ENCODE data around the gene MED29. TPM values are rescaled to one million over a fixed set of nuclear protein-coding genes. Genes with fewer than 3 reads are reported as not detected.

The MED29 gene
- total and polyA plus RNA-seq, 2 of the 4 experiments (the other 2 are of a cell fraction), result 17.6 to 28.8 TPM

- in situ Hi-C loops (cut with MboI; ENCODE audit: low sequenced_read_pairs), result loop anchor here (25.0 kb wide), 1 partner anchor 399 kb away; the partner anchor contains the start of genes DYRK1B and FBL
- 0 out of 2 replicates have a peak overlapping the region, but pooled peaks have one; percentile 18 for H2BK120ac ChIP-seq (ENCODE audit: low read depth, low read length)
- peak; percentile 67 for DNase-seq
- H3K18ac ChIP-seq (ENCODE audit: low read depth, low read length), result no peak overlapping the region
- H2AK9ac ChIP-seq (replicated peaks; ENCODE audit: low read depth, low read length, poor library complexity), result no peak overlapping the region
- no peak for TF ChIP-seq CHD1 (IDR thresholded peaks at IDR 0.05; ENCODE audit: low read depth, low read length)
- no peak for TF ChIP-seq USF2 (IDR thresholded peaks at IDR 0.05; ENCODE audit: low read depth, low read length)
- no peak for TF ChIP-seq ELK1 (IDR thresholded peaks at IDR 0.05; ENCODE audit: borderline replicate concordance, low read depth, low read length)
- no peak for TF ChIP-seq SMC3 (IDR thresholded peaks at IDR 0.05; ENCODE audit: low read depth, low read length)
- no peak for TF ChIP-seq RFX5 (IDR thresholded peaks at IDR 0.05; ENCODE audit: low read depth, low read length)
- no peak for TF ChIP-seq CTCF (conservative IDR thresholded peaks at IDR 0.05; ENCODE audit: low read depth, low read length)
- TF ChIP-seq CEBPB (IDR thresholded peaks at IDR 0.05; ENCODE audit: low read depth, low read length), result peak; percentile 94
- intact Hi-C loops (cut with micrococcal nuclease), result no loop called here
- dilution Hi-C loops (cut with HindIII; ENCODE audit: low sequenced_read_pairs, unreplicated experiment), result no loop called here
- H2BK5ac ChIP-seq (ENCODE audit: low read depth, low read length, poor library complexity, severe bottlenecking), result peak overlapping the region; percentile 37
- CTCF ChIA-PET, result interaction anchor here (0.6 to 1.6 kb wide), 3 partner anchors 94 to 1728 kb away, joined by 3 to 6 read pairs (median 3); partner anchors contain the start of gene EID2B
- POLR2A ChIA-PET (ENCODE audit: unreplicated experiment), result interaction anchor here (0.7 kb wide), 1 partner anchor 1141 kb away, joined by 5 read pairs; no protein-coding TSS in a partner anchor
- H3K27me3 ChIP-seq (ENCODE audit: control insufficient read depth, insufficient read depth, low read length), result no peaks in the 10 kb centered on the region
- peaks cover 15 to 30% of the 10 kb centered on the region in 2 experiments for H3K79me1 ChIP-seq (ENCODE audit: low read depth in 1 of 2, low read length in 2 of 2)
- no peak overlapping the region for H3K23ac ChIP-seq (ENCODE audit: low read depth, low read length)
- no peak for ATAC-seq (ENCODE audit: low read depth)
- no peak overlapping the region for H2BK20ac ChIP-seq (ENCODE audit: low read depth, low read length)
- H4K91ac ChIP-seq (ENCODE audit: insufficient read depth, low read depth, low read length), result no peak overlapping the region
- H4K8ac ChIP-seq (ENCODE audit: low read depth in 2 of 2, low read length in 2 of 2), result 0 out of 4 replicates have a peak overlapping the region, but pooled peaks of 1 of the 2 experiments have one; percentile 58
- H2BK15ac ChIP-seq (ENCODE audit: low read depth, low read length), result 0 out of 3 replicates have a peak overlapping the region, but pooled peaks have one; percentile 25
- no peak overlapping the region for H3K4me3 ChIP-seq (ENCODE audit: insufficient read depth, low read depth, low read length)
- peaks cover 22% of the 10 kb centered on the region for H4K20me1 ChIP-seq (ENCODE audit: insufficient read depth, low read length)
- no peak overlapping the region for H3K4me2 ChIP-seq (ENCODE audit: low read depth, low read length)
- no peak overlapping the region for H3K14ac ChIP-seq (replicated peaks; ENCODE audit: low read depth, low read length)
- H3K9me3 ChIP-seq (ENCODE audit: control insufficient read depth, insufficient read depth, low read length), result no peaks in the 10 kb centered on the region
- no peaks in the 10 kb centered on the region; the same call in 1 of the 2 replicates for H3K9me1 ChIP-seq (ENCODE audit: insufficient read depth, low read length)
- no peak overlapping the region for H3K9ac ChIP-seq (ENCODE audit: low read depth, low read length)
- H3K36me3 ChIP-seq (ENCODE audit: control insufficient read depth, insufficient read depth, low read length), result peaks cover 12% of the 10 kb centered on the region
- peaks cover 3% of the 10 kb centered on the region; the same call in 1 of the 2 replicates for H3K4me1 ChIP-seq (ENCODE audit: control insufficient read depth, insufficient read depth, low read length)
- H3K56ac ChIP-seq (ENCODE audit: extremely low read depth, insufficient read depth, low read length), result no peak overlapping the region
- no peak overlapping the region; the same call in 1 of the 2 replicates for H2AK5ac ChIP-seq (ENCODE audit: low read depth, low read length)
- H3K4ac ChIP-seq (ENCODE audit: low read depth, low read length), result 0 out of 2 replicates have a peak overlapping the region, but pooled peaks have one; percentile 13
- H2AFZ ChIP-seq (replicated peaks; ENCODE audit: low read length, poor library complexity), result no peak overlapping the region
- WGBS, 2 experiments (ENCODE audit: extremely low coverage in 2 of 2, insufficient read length in 1 of 2), result 100% methylated on average over 1 of the region's 9 CpGs; no CpG with 5 or more reads in 1 of the 2 experiments
- H3K27ac ChIP-seq (ENCODE audit: insufficient read depth, low read length), result no peak overlapping the region
- no peak overlapping the region for H4K5ac ChIP-seq (ENCODE audit: low read depth, low read length)
- BruUV-seq (replicated peaks), result no TSS peak
Observed at GRCh38 chr19:39438270-39438934, 47.2 kb downstream of the MED29 start.
